MM.1S (cell line): ENCODE measurements around the gene DBF4.
"Not testable (repeated sequence)": the region's sequence is repeated elsewhere in the genome, so short reads cannot be mapped to it uniquely, and the experiment has no call there.

Source experiments
- DNase-seq: peaks from one replicate; pipeline ENCODE4 v3.0.0-alpha.2; 2015
- H2AFZ ChIP-seq: fragments of 300-600 bp; sonication (generic); 2 replicates; pipeline ENCODE4 v1.6.0; 2016; ENCODE audit warnings: antibody characterized with exemption, low read length
- H3F3A ChIP-seq: fragments of 300-600 bp; sonication (generic); 2 replicates; pipeline ENCODE4 v1.6.1; 2016; ENCODE audit warnings: mild to moderate bottlenecking, antibody characterized with exemption, low read length, moderate library complexity, mixed read lengths; ENCODE audit not compliant: insufficient read depth
- H3K27ac ChIP-seq: fragments of 300-600 bp; sonication (generic); 2 replicates; pipeline ENCODE4 v1.5.1; 2016; ENCODE audit warnings: mild to moderate bottlenecking, low read length
- H3K27me3 ChIP-seq: fragments of 300-600 bp; sonication (generic); replicated peaks from 2 replicates; pipeline ENCODE4 v1.6.0; 2016; ENCODE audit warnings: low read length; ENCODE audit not compliant: insufficient read depth
- H3K36me3 ChIP-seq: fragments of 300-600 bp; sonication (generic); replicated peaks from 2 replicates; pipeline ENCODE4 v1.6.1; 2016; ENCODE audit warnings: mild to moderate bottlenecking, low read length, mixed read lengths; ENCODE audit not compliant: insufficient read depth
- H3K4me1 ChIP-seq: fragments of 300-600 bp; sonication (generic); 2 replicates; pipeline ENCODE4 v1.6.1; 2016; ENCODE audit warnings: low read length, mixed read lengths
- H3K4me2 ChIP-seq: fragments of 300-600 bp; sonication (generic); 2 replicates; pipeline ENCODE4 v1.6.0; 2016; ENCODE audit warnings: low read depth, low read length
- H3K4me3 ChIP-seq: fragments of 300-600 bp; sonication (generic); 2 replicates; pipeline ENCODE4 v1.5.1; 2016; ENCODE audit warnings: low read length, mixed read lengths
- H3K79me2 ChIP-seq: fragments of 300-600 bp; sonication (generic); 2 replicates; pipeline ENCODE4 v1.6.1; 2016; ENCODE audit warnings: mixed run types, low read length, mixed read lengths
- H3K9ac ChIP-seq: fragments of 300-600 bp; sonication (generic); 2 replicates; pipeline ENCODE4 v1.6.1; 2016; ENCODE audit warnings: low read length, mixed read lengths
- H3K9me2 ChIP-seq: fragments of 300-600 bp; sonication (generic); replicated peaks from 2 replicates; pipeline ENCODE4 v1.6.1; 2016; ENCODE audit warnings: mild to moderate bottlenecking, low read length, mixed read lengths; ENCODE audit not compliant: insufficient read depth
- H3K9me3 ChIP-seq: fragments of 300-600 bp; sonication (generic); replicated peaks from 2 replicates; pipeline ENCODE4 v1.6.1; 2016; ENCODE audit warnings: mild to moderate bottlenecking, low read length, mixed read lengths; ENCODE audit not compliant: insufficient read depth
- H4K20me1 ChIP-seq: fragments of 300-600 bp; sonication (generic); 2 replicates; pipeline ENCODE4 v1.6.1; 2016; ENCODE audit warnings: mild to moderate bottlenecking, low read length, moderate library complexity, mixed read lengths; ENCODE audit not compliant: insufficient read depth
- EZH2 ChIP-seq: fragments of 300-600 bp; sonication (generic); optimal IDR thresholded peaks from 2 replicates; pipeline ENCODE3; 2017; ENCODE audit warnings: low read depth, mild to moderate bottlenecking, antibody characterized with exemption, low read length, mixed read lengths
- EZH2phosphoT487 ChIP-seq: fragments of 300-600 bp; sonication (generic); IDR thresholded peaks from 2 replicates; pipeline ENCODE4 v1.6.1; 2018; ENCODE audit warnings: antibody characterized with exemption, low read length
- TF ChIP-seq, protein P1 (sequence below): fragments of 300-600 bp; sonication (generic); IDR thresholded peaks from 2 replicates; pipeline ENCODE4 v1.5.1; 2016; ENCODE audit warnings: antibody characterized with exemption, low read length, mixed read lengths

DBF4 gene

DNA sequence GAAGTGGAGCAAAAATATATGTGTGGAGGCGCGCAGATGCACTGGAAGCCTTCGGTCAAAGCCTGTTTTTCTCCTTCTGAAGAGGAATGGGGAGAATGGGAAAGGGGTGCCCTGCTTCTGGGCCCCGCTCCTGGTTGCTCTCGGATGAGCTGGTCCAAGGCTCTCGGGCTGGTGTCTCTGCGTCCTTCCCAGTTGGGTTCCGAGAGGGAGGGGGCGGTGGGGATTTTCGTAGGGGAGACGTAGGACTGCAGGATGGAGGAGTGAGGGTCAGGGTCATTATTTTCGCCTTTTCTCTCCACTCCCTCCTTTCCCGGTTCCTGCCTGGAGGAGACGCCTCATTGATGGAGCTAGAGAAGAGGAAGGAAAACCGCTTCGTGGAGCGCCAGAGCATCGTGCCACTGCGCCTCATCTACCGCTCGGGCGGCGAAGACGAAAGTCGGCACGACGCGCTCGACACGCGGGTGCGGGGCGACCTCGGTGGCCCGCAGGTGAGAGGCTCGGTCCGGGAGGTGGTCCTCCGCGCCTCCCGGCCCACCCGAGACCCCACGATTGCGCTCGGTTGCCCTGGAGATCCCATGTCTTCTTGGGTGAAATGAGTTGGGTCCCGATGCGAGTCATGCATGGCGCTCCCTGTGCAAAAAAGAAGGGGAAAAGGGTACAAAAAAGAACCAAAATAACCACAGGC lies 58.5 kb downstream of the DBF4 start:
- H3K4me3 ChIP-seq = peak overlapping the region; percentile 77
- no peaks in the 10 kb centered on the region for H3K27me3 ChIP-seq
- no peaks in the 10 kb centered on the region for H4K20me1 ChIP-seq
- H3K9me3 ChIP-seq = no peaks in the 10 kb centered on the region
- no peaks in the 10 kb centered on the region for H3K9me2 ChIP-seq
- H3F3A ChIP-seq = peaks cover 7% of the 10 kb centered on the region; the same call in 1 of the 2 replicates
- H2AFZ ChIP-seq = peak overlapping the region; percentile 67
- H3K4me2 ChIP-seq = peak overlapping the region; percentile 89
- H3K79me2 ChIP-seq = no peaks in the 10 kb centered on the region
- no peaks in the 10 kb centered on the region for H3K36me3 ChIP-seq
- no peak for DNase-seq
- H3K27ac ChIP-seq = peak overlapping the region; percentile 33; the same call in 1 of the 2 replicates
- H3K9ac ChIP-seq = peak overlapping the region; percentile 19; the same call in 1 of the 2 replicates
- TF ChIP-seq EZH2phosphoT487 = no peak
- no peak for TF ChIP-seq EZH2
- TF ChIP-seq, protein P1, sequence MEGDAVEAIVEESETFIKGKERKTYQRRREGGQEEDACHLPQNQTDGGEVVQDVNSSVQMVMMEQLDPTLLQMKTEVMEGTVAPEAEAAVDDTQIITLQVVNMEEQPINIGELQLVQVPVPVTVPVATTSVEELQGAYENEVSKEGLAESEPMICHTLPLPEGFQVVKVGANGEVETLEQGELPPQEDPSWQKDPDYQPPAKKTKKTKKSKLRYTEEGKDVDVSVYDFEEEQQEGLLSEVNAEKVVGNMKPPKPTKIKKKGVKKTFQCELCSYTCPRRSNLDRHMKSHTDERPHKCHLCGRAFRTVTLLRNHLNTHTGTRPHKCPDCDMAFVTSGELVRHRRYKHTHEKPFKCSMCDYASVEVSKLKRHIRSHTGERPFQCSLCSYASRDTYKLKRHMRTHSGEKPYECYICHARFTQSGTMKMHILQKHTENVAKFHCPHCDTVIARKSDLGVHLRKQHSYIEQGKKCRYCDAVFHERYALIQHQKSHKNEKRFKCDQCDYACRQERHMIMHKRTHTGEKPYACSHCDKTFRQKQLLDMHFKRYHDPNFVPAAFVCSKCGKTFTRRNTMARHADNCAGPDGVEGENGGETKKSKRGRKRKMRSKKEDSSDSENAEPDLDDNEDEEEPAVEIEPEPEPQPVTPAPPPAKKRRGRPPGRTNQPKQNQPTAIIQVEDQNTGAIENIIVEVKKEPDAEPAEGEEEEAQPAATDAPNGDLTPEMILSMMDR = no peak
- H3K4me1 ChIP-seq = peaks cover 11% of the 10 kb centered on the region

DNA sequence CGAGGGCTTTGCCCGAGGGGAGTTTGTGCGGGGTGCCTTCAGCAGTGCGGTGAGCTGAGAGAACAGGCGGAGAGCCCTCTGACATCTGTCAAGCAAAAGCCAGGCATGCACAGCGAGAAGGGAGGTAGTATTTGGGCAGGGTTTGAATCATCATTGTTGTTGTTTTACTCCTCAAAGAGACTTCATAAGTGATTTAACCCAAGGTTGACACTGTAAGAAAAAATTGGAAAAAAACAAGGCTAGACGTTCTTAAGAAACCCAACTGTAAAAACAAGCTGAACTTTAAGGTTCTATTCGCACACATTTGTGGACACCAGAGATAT lies 59.1 kb downstream of the DBF4 start:
- DNase-seq = no peak
- H2AFZ ChIP-seq = peak overlapping the region; percentile 67

DNA sequence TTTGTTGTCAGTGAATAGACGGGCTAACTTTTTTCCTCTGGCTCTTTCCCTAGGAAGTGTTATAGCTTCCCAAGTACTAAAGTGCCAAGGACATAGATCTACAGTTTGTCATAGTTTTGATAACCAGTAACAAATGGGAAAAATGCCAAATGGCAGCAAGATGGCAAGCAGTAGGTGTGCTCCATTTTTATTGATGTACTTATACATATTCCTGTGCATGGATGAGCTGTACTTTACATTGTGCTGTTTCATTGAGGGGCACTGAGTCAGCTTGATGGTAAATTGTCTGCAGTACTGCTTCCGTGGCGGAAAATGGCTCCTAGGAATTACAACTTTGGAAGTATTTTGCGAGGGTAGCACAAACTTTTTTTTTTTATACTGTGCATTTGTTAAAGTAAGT lies 64.8 kb downstream of the DBF4 start:
- no peaks in the 10 kb centered on the region for H4K20me1 ChIP-seq
- no peaks in the 10 kb centered on the region for H3K9me2 ChIP-seq
- no peak overlapping the region for H3K4me3 ChIP-seq
- no peaks in the 10 kb centered on the region for H3K4me1 ChIP-seq
- H3K79me2 ChIP-seq = no peaks in the 10 kb centered on the region
- H2AFZ ChIP-seq = no peak overlapping the region
- no peak overlapping the region for H3K27ac ChIP-seq
- no peak for DNase-seq
- no peaks in the 10 kb centered on the region for H3K36me3 ChIP-seq
- H3K9me3 ChIP-seq = no peaks in the 10 kb centered on the region
- H3F3A ChIP-seq = no peaks in the 10 kb centered on the region; the same call in 1 of the 2 replicates
- TF ChIP-seq EZH2 (no peak), EZH2phosphoT487 (no peak)
- TF ChIP-seq, protein P1 = no peak
- H3K9ac ChIP-seq = no peak overlapping the region
- H3K27me3 ChIP-seq = no peaks in the 10 kb centered on the region
- H3K4me2 ChIP-seq = no peak overlapping the region

More for the DNA sequence above, 59.1 kb downstream of the DBF4 start:
- no peaks in the 10 kb centered on the region for H3K27me3 ChIP-seq
- H3K4me3 ChIP-seq = peak overlapping the region; percentile 77
- peaks cover 7% of the 10 kb centered on the region; the same call in 1 of the 2 replicates for H3F3A ChIP-seq
- H4K20me1 ChIP-seq = no peaks in the 10 kb centered on the region
- peaks cover 11% of the 10 kb centered on the region for H3K4me1 ChIP-seq
- peak overlapping the region; percentile 89 for H3K4me2 ChIP-seq
- no peak overlapping the region for H3K27ac ChIP-seq
- no peaks in the 10 kb centered on the region for H3K9me2 ChIP-seq
- H3K36me3 ChIP-seq = no peaks in the 10 kb centered on the region
- TF ChIP-seq EZH2phosphoT487 = no peak
- H3K9me3 ChIP-seq = no peaks in the 10 kb centered on the region
- no peaks in the 10 kb centered on the region for H3K79me2 ChIP-seq
- H3K9ac ChIP-seq = no peak overlapping the region

DNA sequence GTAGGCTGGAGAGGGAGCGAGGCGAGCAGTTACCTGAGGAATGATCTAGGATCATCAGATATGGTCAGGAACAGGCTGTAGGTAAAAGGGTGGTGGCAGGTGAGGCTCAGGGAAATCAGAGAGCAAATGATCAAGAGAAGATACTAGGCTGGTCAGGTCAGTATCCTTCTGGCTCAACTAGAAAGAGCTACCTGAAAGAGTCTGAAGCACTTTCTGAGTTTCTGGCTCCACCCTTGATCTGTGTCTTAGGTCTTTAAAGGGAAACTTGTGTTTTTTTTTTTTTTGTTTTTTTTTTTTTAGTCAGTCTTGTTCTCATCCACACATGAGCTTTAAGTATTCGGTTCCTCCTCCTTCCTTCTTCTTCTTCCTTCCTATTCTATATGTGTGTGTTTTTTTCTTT lies 68.3 kb downstream of the DBF4 start:
- Histone ChIP-seq H3K79me2 (no peaks in the 10 kb centered on the region), H3K4me2 (no peak overlapping the region), H3K36me3 (no peaks in the 10 kb centered on the region), H3K4me3 (no peak overlapping the region), H4K20me1 (no peaks in the 10 kb centered on the region), H3F3A (no peaks in the 10 kb centered on the region; the same call in 1 of the 2 replicates), H3K27me3 (no peaks in the 10 kb centered on the region), H3K9me3 (no peaks in the 10 kb centered on the region), H2AFZ (no peak overlapping the region), H3K9me2 (no peaks in the 10 kb centered on the region), H3K9ac (no peak overlapping the region), H3K4me1 (no peaks in the 10 kb centered on the region), H3K27ac (no peak overlapping the region)
- DNase-seq = no peak
- no peak for TF ChIP-seq EZH2phosphoT487
- TF ChIP-seq, protein P1 = no peak
- no peak for TF ChIP-seq EZH2

DNA sequence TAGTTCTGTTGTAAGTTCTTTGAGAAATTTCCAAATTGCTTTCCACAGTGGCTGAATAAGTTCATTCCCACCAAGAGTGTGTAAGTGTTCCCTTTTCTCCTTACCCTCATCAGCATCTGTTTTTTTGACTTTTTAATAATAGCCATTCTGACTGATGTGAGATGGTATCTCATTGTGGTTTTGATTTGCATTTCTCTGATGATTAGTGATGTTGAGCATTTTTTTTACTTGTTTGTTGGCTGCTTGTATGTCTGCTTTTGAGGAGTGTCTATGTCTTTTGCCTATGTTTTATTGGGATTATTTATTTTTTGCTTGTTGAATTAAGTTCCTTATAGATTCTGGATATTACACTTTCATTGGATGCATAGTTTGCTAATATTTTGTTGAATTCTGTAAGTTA lies 69.6 kb downstream of the DBF4 start:
- H3K9me3 ChIP-seq, H2AFZ ChIP-seq, H3K4me1 ChIP-seq, DNase-seq, H3K79me2 ChIP-seq, H3K4me2 ChIP-seq, H3K9ac ChIP-seq, H3F3A ChIP-seq, H3K36me3 ChIP-seq, H3K4me3 ChIP-seq, H3K27me3 ChIP-seq, H3K27ac ChIP-seq, H3K9me2 ChIP-seq, H4K20me1 ChIP-seq: not testable (repeated sequence)
